Natural killer cell (primary cell): Measurements from ENCODE around the gene PGA4. TPM values are rescaled to one million over a fixed set of nuclear protein-coding genes. Genes with fewer than 3 reads are reported as not detected.

ENCODE experiments used
- ATAC-seq, 3 donors: fragments of 150-1000 bp in 2 of 3; fragments of 200-7000 bp in 1 of 3; cut with Tn5 transposase; 1 replicate in 1 of 3; 2 replicates in 2 of 3; pipeline ENCODE4 v1.10.0; 2021; ENCODE audit warnings: mild to moderate bottlenecking in 2 of 3, moderate library complexity in 2 of 3
- DNase-seq, 2 donors: peaks; one replicate each; pipeline versions ENCODE4 v3.0.0 to v3.0.0-alpha.2; 2013 to 2021; ENCODE audit warnings: mixed read lengths in 1 of 2
- H3K27ac ChIP-seq: one replicate; pipeline ENCODE4 v1.5.1; 2013; ENCODE audit warnings: mild to moderate bottlenecking, low read length
- H3K27me3 ChIP-seq: one replicate; pipeline ENCODE4 v1.6.1; 2013; ENCODE audit warnings: low read length; ENCODE audit not compliant: control insufficient read depth, insufficient read depth
- H3K36me3 ChIP-seq: one replicate; pipeline ENCODE4 v1.6.1; 2013; ENCODE audit warnings: low read length; ENCODE audit not compliant: control insufficient read depth, insufficient read depth
- H3K4me1 ChIP-seq: one replicate; pipeline ENCODE4 v1.6.1; 2013; ENCODE audit warnings: low read length; ENCODE audit not compliant: control insufficient read depth, insufficient read depth
- H3K4me3 ChIP-seq: one replicate; pipeline ENCODE4 v1.5.1; 2013; ENCODE audit warnings: low read length
- H3K9me3 ChIP-seq: one replicate; pipeline ENCODE4 v1.6.1; 2013; ENCODE audit warnings: low read length; ENCODE audit not compliant: control insufficient read depth, insufficient read depth
- H3K27ac Mint-ChIP-seq, 2 donors: one replicate each; pipeline ENCODE4 v1.8.0; 2022; ENCODE audit warnings: mild to moderate bottlenecking in 2 of 2, mixed read lengths in 2 of 2, moderate library complexity in 1 of 2
- H3K27me3 Mint-ChIP-seq, 2 donors: one replicate each; pipeline ENCODE4 v1.8.0; 2022; ENCODE audit warnings: low read depth in 2 of 2, mixed read lengths in 2 of 2
- H3K36me3 Mint-ChIP-seq: one replicate; pipeline ENCODE4 v1.8.0; 2022; ENCODE audit warnings: mixed read lengths
- H3K4me1 Mint-ChIP-seq, 2 donors: one replicate each; pipeline ENCODE4 v1.8.0; 2022; ENCODE audit warnings: mixed read lengths in 2 of 2
- H3K4me3 Mint-ChIP-seq: one replicate; pipeline ENCODE4 v1.8.0; 2022; ENCODE audit warnings: mild to moderate bottlenecking, moderate library complexity, mixed read lengths
- H3K9me3 Mint-ChIP-seq, 2 donors: one replicate each; pipeline ENCODE4 v1.8.0; 2022; ENCODE audit warnings: mixed read lengths in 2 of 2
- CTCF ChIP-seq: fragments of 200-600 bp; IDR thresholded peaks from one replicate; pipeline ENCODE4 v1.8.0; 2022; ENCODE audit warnings: antibody characterized with exemption
- WGBS: methylation state at CpG from one replicate; pipeline ENCODE4 v1.1.7; 2013; ENCODE audit warnings: missing lambda C conversion rate; ENCODE audit not compliant: insufficient coverage; 5-methylcytosine and 5-hydroxymethylcytosine counted together
- intact Hi-C: fragments of 100-400 bp; cut with micrococcal nuclease; formaldehyde crosslinking; loops from one replicate; pipeline ENCODE4 v1.14.2; 2022
- total RNA-seq, 4 donors: library from RNA; stranded (reverse); fragments of 120-200 nt in 1 of 4; gene quantifications; one replicate each; pipeline versions ENCODE4 v1.2.3 to v1.2.4, GENCODE V29; 2013 to 2022

PGA4 gene
- total RNA-seq, 3 donors from 2014 or later (not counting 1 experiment from before 2014, with no cell fraction given): not detected

- Mint-ChIP-seq H3K27ac (no peak overlapping the region), H3K4me1 (no peaks in the 10 kb centered on the region), H3K36me3 (no peaks in the 10 kb centered on the region), H3K9me3 (no peaks in the 10 kb centered on the region), H3K27me3 (peaks cover 0 to 8% of the 10 kb centered on the region in 2 donors), H3K4me3 (no peak overlapping the region)
- Histone ChIP-seq H3K27ac (no peak overlapping the region), H3K9me3 (no peaks in the 10 kb centered on the region), H3K36me3 (no peaks in the 10 kb centered on the region), H3K27me3 (no peaks in the 10 kb centered on the region), H3K4me3 (no peak overlapping the region), H3K4me1 (no peaks in the 10 kb centered on the region)
- TF ChIP-seq CTCF: no peak
- 95% methylated on average over 3 of the region's 4 CpGs for WGBS
- DNase-seq (no peak), ATAC-seq (no peak)
- intact Hi-C loops: no loop called here
These were observed 40.7 kb upstream of the PGA4 start for GRCh38 chr11:61181489-61181888.

- no peaks in the 10 kb centered on the region for H3K9me3 Mint-ChIP-seq
- intact Hi-C loops: no loop called here
These were observed 38.5 kb upstream of the PGA4 start for GRCh38 chr11:61183645-61184044.

GRCh38 chr11:61186504-61186903 is 35.6 kb upstream of the PGA4 start:
- Mint-ChIP-seq H3K9me3 (no peaks in the 10 kb centered on the region), H3K36me3 (no peaks in the 10 kb centered on the region), H3K4me3 (no peak overlapping the region), H3K27me3 (no peaks in the 10 kb centered on the region), H3K27ac (no peak overlapping the region), H3K4me1 (peaks cover 4 to 5% of the 10 kb centered on the region in 2 donors)
- no peaks in the 10 kb centered on the region for H3K27me3 ChIP-seq
- H3K4me3 ChIP-seq: no peak overlapping the region
- no peak overlapping the region for H3K27ac ChIP-seq
- H3K9me3 ChIP-seq: no peaks in the 10 kb centered on the region
- 90% methylated on average over 8 of the region's 8 CpGs for WGBS
- H3K36me3 ChIP-seq: no peaks in the 10 kb centered on the region
- no peaks in the 10 kb centered on the region for H3K4me1 ChIP-seq
- DNase-seq (no peak), ATAC-seq (no peak)
- intact Hi-C loops: loop anchor here (2.0 kb wide), 1 partner anchor 216 kb away; the partner anchor contains the start of gene CD6
- no peak for TF ChIP-seq CTCF

More at GRCh38 chr11:61183645-61184044, 38.5 kb upstream of the PGA4 start:
- TF ChIP-seq CTCF: no peak
- no peaks in the 10 kb centered on the region for H3K4me1 ChIP-seq
- no peaks in the 10 kb centered on the region for H3K27me3 ChIP-seq
- no peaks in the 10 kb centered on the region for H3K36me3 ChIP-seq
- Mint-ChIP-seq H3K4me1 (peaks cover 4 to 5% of the 10 kb centered on the region in 2 donors), H3K36me3 (no peaks in the 10 kb centered on the region), H3K4me3 (no peak overlapping the region), H3K27me3 (peaks cover 0 to 7% of the 10 kb centered on the region in 2 donors), H3K27ac (no peak overlapping the region)
- ATAC-seq (no peak), DNase-seq (no peak)
- WGBS: 88% methylated on average over 4 of the region's 4 CpGs
- no peak overlapping the region for H3K4me3 ChIP-seq
- no peaks in the 10 kb centered on the region for H3K9me3 ChIP-seq
- no peak overlapping the region for H3K27ac ChIP-seq

- Histone ChIP-seq H3K4me1 (no peaks in the 10 kb centered on the region), H3K27me3 (no peaks in the 10 kb centered on the region), H3K9me3 (no peaks in the 10 kb centered on the region), H3K27ac (no peak overlapping the region), H3K36me3 (no peaks in the 10 kb centered on the region), H3K4me3 (no peak overlapping the region)
- Mint-ChIP-seq H3K36me3 (no peaks in the 10 kb centered on the region), H3K27me3 (no peaks in the 10 kb centered on the region), H3K4me1 (peaks cover 4 to 5% of the 10 kb centered on the region in 2 donors), H3K27ac (no peak overlapping the region), H3K9me3 (no peaks in the 10 kb centered on the region), H3K4me3 (no peak overlapping the region)
- intact Hi-C loops: loop anchor here (1.0 to 2.0 kb wide), 3 partner anchors 58 to 356 kb away; partner anchors contain the start of gene CD6
- TF ChIP-seq CTCF: peak; percentile 98
- DNase-seq (peak; percentile 70 to 92), ATAC-seq (peak; percentile 83 to 99 (median 98))
- whole genome bisulfite sequencing: 61% methylated on average over 8 of the region's 11 CpGs
These were observed 34.5 kb upstream of the PGA4 start for GRCh38 chr11:61187505-61188130.
